ENCODE data around the gene COG6.

DNA sequence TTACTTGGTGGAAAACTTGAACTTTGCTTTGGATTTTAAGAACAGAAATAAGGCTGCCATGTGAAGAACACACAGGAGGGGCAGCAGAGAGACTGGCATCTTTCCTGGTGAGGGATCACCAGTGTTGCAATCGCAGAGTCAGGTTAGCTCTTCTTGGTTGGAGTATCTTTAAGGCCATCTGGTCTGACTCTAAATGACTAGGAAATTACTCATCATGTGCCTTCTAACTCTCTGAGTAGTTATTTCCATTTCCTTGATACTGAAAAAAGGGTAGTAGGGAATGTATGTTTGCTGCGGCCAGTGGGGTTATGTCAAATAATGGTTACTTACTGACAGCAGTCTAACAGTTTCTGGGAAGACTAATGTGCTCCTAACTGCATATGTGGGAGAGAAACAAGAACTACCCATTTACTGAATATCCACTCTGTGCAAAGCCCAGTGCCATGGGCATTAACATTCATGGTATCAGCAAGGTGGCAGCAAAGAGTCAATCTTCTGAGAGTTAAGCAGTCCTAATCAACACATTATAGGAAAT lies 122.1 kb downstream of the COG6 start:
- TF ChIP-seq, protein P1, sequence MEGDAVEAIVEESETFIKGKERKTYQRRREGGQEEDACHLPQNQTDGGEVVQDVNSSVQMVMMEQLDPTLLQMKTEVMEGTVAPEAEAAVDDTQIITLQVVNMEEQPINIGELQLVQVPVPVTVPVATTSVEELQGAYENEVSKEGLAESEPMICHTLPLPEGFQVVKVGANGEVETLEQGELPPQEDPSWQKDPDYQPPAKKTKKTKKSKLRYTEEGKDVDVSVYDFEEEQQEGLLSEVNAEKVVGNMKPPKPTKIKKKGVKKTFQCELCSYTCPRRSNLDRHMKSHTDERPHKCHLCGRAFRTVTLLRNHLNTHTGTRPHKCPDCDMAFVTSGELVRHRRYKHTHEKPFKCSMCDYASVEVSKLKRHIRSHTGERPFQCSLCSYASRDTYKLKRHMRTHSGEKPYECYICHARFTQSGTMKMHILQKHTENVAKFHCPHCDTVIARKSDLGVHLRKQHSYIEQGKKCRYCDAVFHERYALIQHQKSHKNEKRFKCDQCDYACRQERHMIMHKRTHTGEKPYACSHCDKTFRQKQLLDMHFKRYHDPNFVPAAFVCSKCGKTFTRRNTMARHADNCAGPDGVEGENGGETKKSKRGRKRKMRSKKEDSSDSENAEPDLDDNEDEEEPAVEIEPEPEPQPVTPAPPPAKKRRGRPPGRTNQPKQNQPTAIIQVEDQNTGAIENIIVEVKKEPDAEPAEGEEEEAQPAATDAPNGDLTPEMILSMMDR (conservative IDR thresholded peaks at IDR 0.05 in 1 of 2, IDR thresholded peaks at IDR 0.05 in 1 of 2; ENCODE audit: extremely low read depth in 1 of 2, insufficient read depth in 1 of 2, low read depth in 1 of 2, low read length in 2 of 2) = peak; percentile 56 to 69
- TF ChIP-seq EZH2 (IDR thresholded peaks at IDR 0.05; ENCODE audit: borderline replicate concordance, low read length) = no peak

All from mammary epithelial cell (primary cell).